Mucosa of stomach (tissue), 1 donor: ENCODE data around the gene TEX2.
"Not testable (repeated sequence)": the region's sequence is repeated elsewhere in the genome, so short reads cannot be mapped to it uniquely, and the experiment has no call there.

Source experiments
- H3K27me3 ChIP-seq: one replicate; pipeline ENCODE4 v1.7.0; 2013; ENCODE audit warnings: mild to moderate bottlenecking, low read length; ENCODE audit not compliant: control insufficient read depth, insufficient read depth
- H3K36me3 ChIP-seq: one replicate; pipeline ENCODE4 v1.7.0; 2013; ENCODE audit warnings: low read length; ENCODE audit not compliant: control insufficient read depth, insufficient read depth
- H3K4me1 ChIP-seq: one replicate; pipeline ENCODE4 v1.7.0; 2013; ENCODE audit warnings: mild to moderate bottlenecking, low read length; ENCODE audit not compliant: control insufficient read depth, insufficient read depth
- H3K4me3 ChIP-seq: one replicate; pipeline ENCODE4 v1.7.0; 2013; ENCODE audit warnings: low read length
- H3K9ac ChIP-seq: one replicate; pipeline ENCODE4 v1.7.0; 2013; ENCODE audit warnings: mild to moderate bottlenecking, low read length, moderate library complexity
- H3K9me3 ChIP-seq: one replicate; pipeline ENCODE4 v1.7.0; 2013; ENCODE audit warnings: mild to moderate bottlenecking, low read length, moderate library complexity; ENCODE audit not compliant: control insufficient read depth
- donor health status: Pancreatic carcinoma.

The TEX2 gene

DNA sequence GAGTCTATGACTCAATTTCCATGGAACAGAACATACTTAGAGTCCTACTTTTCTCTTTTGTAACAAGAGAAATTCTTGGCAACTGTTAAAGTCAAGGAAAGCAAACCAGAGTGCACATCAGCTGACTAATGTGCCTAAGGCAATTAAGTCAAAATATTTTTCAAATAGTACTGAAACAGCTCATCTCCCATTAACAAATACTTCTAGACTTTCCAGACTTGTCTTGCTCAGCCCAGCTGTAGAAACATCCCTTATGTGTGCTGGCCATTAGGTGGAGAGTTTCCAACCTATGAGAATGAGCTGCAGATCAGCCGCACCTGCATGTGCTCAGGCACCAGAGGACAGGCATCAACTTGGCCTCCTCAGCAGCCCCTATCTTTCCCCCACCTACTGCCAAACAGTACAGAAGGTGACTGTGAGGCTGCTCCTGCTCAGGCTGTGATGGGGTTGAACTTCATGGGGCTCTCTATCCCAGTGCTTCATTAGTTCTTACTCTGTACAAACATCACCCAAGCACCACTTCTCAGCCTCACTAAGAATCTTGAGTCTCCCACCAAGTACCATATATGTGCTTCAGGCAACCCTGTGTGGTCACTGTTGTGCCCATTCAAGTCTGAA lies 32.2 kb downstream of the TEX2 start:
- Histone ChIP-seq H3K4me3 (no peak overlapping the region), H3K9me3 (no peaks in the 10 kb centered on the region), H3K27me3 (no peaks in the 10 kb centered on the region), H3K4me1 (no peaks in the 10 kb centered on the region), H3K9ac (no peak overlapping the region), H3K36me3 (no peaks in the 10 kb centered on the region)

DNA sequence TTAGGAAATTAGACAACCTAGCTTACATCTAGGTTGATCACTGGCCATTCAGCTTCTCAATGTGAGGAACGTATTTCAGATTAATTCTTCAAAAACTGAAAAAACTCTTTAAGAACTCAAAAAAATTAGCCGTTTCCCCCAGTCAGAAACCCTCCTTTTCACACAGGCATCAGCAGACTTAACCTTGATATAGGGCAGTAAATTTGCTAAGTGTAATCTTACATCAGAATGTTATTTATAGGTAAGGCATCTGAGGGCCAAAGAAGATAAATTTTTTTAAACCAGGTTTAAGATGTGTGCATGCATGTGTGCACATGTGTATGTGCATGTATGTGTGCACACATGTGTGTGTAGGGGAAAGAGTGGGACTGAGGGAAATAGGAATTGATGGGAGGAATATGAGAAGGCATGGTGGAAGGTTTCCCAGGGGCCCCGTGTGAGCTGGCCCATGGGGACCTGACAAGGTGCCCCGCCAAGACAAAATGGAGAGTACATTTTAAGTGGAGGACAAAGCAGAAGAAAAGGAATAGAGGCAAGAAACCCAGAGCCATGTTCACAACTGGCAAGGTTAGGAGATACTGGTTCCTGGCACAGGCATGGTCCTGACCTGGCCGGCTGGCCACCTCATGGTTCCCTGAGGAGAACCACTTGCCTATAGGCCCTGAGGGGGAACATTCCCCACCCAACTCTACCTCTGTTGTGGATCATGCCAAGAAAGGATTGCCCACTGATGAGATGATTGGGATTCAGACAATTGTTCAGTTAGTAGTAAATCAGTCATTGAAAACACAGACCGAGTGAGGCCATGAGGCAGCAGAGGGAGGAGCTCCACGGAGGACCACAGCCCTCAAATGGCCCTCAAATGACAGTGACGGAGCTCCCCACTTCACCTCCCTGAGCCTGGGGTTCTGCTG lies 33.0 kb downstream of the TEX2 start:
- no peaks in the 10 kb centered on the region for H3K36me3 ChIP-seq
- no peaks in the 10 kb centered on the region for H3K4me1 ChIP-seq
- H3K4me3 ChIP-seq = no peak overlapping the region
- H3K9me3 ChIP-seq = no peaks in the 10 kb centered on the region
- no peaks in the 10 kb centered on the region for H3K27me3 ChIP-seq
- H3K9ac ChIP-seq = no peak overlapping the region

DNA sequence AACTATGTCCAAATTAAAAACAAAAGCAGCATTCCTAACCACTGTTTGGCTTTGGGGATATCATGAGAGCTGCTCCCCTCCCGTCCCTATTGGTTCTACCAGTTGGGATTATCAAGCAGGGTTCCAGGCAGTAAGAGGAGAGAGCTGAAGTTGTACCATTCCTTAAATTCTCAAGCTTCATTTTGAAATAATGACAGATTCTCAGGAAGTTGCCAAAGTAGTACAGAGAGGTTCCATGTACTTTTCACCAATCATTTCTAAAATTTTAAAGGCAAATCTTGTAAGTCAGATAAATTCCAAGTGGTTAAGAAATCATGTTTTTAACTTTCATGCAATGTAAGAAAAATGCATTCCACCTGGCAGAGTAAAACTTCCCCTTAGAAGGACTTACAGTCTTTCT lies 36.9 kb downstream of the TEX2 start:
- Histone ChIP-seq H3K36me3 (no peaks in the 10 kb centered on the region), H3K27me3 (no peaks in the 10 kb centered on the region), H3K9ac (no peak overlapping the region), H3K9me3 (no peaks in the 10 kb centered on the region), H3K4me1 (peaks cover 19% of the 10 kb centered on the region), H3K4me3 (no peak overlapping the region)

DNA sequence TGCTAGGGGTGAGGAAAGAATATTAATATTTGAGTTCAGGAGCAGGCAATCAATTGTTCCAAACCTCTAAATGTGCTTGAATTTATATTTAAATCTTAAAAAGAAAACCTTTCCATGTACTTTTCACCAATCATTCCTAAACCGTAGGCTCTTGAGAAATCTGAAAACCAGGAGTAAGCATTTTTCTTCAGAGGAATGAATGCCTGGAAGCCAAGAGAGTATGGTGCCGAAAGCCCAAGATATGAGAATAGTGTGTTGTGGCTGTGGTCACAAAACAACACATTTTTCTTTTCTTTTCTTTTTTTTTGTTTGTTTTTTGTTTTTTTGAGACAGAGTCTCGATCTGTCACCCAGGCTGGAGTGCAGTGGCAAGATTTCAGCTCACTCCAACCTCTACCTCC lies 37.6 kb downstream of the TEX2 start:
- Histone ChIP-seq H3K4me1 (peaks cover 19% of the 10 kb centered on the region), H3K9ac (no peak overlapping the region), H3K27me3 (no peaks in the 10 kb centered on the region), H3K4me3 (no peak overlapping the region), H3K9me3 (no peaks in the 10 kb centered on the region), H3K36me3 (no peaks in the 10 kb centered on the region)

DNA sequence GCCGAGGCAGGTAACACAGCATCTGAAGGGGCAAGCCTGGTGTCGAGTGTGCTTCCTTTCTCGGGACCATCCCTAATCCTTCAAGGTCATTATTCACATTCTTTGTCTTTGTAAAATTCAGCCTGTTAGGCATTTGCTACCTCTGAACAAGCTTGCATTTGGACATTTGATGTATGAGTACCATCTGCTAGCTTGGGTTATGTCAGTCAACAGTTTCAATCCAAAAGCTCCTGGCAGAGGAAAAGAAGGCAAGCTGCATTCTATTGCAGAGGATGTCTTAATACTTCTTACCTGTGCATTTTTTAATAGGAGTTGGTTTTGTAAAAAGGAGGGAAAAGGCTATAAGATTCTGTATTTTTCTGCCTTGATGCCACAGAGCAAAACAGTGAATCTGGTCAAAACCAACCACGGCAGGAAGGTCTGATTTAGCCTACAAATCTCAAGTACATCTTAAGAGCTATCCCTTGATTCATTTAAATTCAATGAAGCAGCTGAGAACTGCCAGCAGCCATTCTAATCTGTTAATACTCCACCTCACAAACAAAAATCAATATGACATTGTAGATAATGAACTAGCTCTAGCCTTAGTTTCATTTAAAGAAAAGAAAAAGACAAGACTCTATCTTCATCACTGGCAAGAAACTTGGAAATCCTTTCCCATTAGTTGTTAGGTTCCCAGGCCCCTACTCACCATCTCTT lies 39.0 kb downstream of the TEX2 start:
- Histone ChIP-seq H3K9me3 (no peaks in the 10 kb centered on the region), H3K9ac (no peak overlapping the region), H3K27me3 (no peaks in the 10 kb centered on the region), H3K4me3 (no peak overlapping the region), H3K4me1 (peaks cover 23% of the 10 kb centered on the region), H3K36me3 (no peaks in the 10 kb centered on the region)

GRCh38 chr17:64223283-64223682 lies 39.8 kb downstream of the TEX2 start:
- Histone ChIP-seq H3K27me3 (no peaks in the 10 kb centered on the region), H3K4me3 (no peak overlapping the region), H3K9ac (no peak overlapping the region), H3K9me3 (no peaks in the 10 kb centered on the region), H3K36me3 (no peaks in the 10 kb centered on the region), H3K4me1 (peaks cover 23% of the 10 kb centered on the region)

DNA sequence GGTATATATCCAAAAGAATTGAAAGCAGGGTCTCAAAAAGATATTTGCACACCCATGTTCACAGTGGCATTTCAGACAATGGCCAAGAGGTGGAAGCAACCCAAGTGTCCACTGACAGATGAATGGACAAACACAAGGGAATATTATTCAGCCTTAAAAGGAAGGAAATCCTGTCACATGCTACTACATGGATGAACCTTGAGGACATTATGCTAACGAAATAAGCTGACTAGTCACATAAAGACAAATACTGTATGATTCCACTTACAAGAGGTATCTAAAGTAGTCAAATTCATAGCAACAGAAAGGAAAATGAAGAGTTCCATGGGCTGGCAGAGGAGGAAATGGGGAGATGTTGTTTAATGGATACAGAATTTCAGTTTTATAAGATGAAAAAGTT lies 41.4 kb downstream of the TEX2 start:
- Histone ChIP-seq H3K4me3 (no peak overlapping the region), H3K4me1 (peaks cover 34% of the 10 kb centered on the region), H3K27me3 (no peaks in the 10 kb centered on the region), H3K36me3 (no peaks in the 10 kb centered on the region), H3K9me3 (no peaks in the 10 kb centered on the region), H3K9ac (no peak overlapping the region)

- H3K36me3 ChIP-seq, H3K9ac ChIP-seq, H3K4me3 ChIP-seq, H3K27me3 ChIP-seq, H3K9me3 ChIP-seq: not testable (repeated sequence)
- H3K4me1 ChIP-seq = peaks cover 42% of the 10 kb centered on the region
These were observed 42.5 kb downstream of the TEX2 start for GRCh38 chr17:64220604-64221003.

- no peaks in the 10 kb centered on the region for H3K27me3 ChIP-seq
- no peaks in the 10 kb centered on the region for H3K9me3 ChIP-seq
- no peaks in the 10 kb centered on the region for H3K36me3 ChIP-seq
- peaks cover 41% of the 10 kb centered on the region for H3K4me1 ChIP-seq
- H3K4me3 ChIP-seq = no peak overlapping the region
- H3K9ac ChIP-seq = no peak overlapping the region
These were observed 43.5 kb downstream of the TEX2 start for GRCh38 chr17:64219571-64219970.

DNA sequence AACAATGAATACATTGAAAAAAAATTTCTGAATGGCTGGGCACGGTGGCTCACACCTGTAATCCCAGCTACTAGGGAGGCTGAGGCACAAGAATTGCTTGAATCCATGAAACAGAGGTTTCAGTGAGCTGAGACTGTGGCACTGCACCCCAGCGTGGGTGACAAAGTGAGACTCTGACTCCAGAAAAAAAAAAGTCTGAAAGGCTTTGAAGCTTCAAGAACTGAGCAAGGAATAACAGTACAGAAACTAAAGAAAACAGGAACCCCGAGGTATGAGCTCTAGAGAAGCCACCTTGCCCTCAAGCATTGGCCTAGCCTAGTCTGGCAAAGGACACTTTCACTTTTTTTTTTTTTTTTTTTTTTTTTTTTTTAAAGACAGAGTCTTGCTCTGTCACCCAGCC lies 45.0 kb downstream of the TEX2 start:
- H3K9ac ChIP-seq = no peak overlapping the region
- H3K9me3 ChIP-seq = no peaks in the 10 kb centered on the region
- H3K27me3 ChIP-seq = no peaks in the 10 kb centered on the region
- no peaks in the 10 kb centered on the region for H3K36me3 ChIP-seq
- peaks cover 26% of the 10 kb centered on the region for H3K4me1 ChIP-seq
- no peak overlapping the region for H3K4me3 ChIP-seq

DNA sequence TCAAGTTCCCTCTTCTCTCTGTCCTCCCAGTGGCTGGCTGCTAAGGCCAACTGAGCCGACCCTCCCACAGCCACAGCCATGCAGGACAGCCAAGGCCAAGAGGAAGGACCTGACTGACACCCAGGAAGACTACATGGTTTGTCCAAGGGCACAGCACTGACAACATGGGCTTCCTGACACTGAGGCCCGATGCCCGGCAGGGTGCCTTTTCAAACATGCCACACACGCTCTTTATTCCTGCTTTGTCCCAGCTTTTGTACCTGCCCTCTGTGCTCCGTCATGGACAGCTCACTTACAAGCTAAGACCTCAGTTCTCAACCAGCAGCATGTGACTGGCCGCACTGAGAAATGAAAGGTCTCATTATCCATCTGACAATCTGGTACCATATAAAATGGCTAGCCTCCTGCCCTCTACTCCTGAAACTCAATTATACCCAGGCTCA lies 45.8 kb downstream of the TEX2 start:
- H3K9me3 ChIP-seq = no peaks in the 10 kb centered on the region
- no peak overlapping the region for H3K4me3 ChIP-seq
- no peaks in the 10 kb centered on the region for H3K27me3 ChIP-seq
- H3K36me3 ChIP-seq = no peaks in the 10 kb centered on the region
- H3K9ac ChIP-seq = no peak overlapping the region
- H3K4me1 ChIP-seq = peaks cover 23% of the 10 kb centered on the region
